SHP77 (cell line): Measurements from ENCODE around the gene CEACAM20.
"Not testable (repeated sequence)": the region's sequence is repeated elsewhere in the genome, so short reads cannot be mapped to it uniquely, and the experiment has no call there.

ENCODE experiments used
- DNase-seq, 2 experiments: peaks; one replicate each; lab custom pipeline; 2025; lab: John Stamatoyannopoulos, UW

The CEACAM20 gene

DNA sequence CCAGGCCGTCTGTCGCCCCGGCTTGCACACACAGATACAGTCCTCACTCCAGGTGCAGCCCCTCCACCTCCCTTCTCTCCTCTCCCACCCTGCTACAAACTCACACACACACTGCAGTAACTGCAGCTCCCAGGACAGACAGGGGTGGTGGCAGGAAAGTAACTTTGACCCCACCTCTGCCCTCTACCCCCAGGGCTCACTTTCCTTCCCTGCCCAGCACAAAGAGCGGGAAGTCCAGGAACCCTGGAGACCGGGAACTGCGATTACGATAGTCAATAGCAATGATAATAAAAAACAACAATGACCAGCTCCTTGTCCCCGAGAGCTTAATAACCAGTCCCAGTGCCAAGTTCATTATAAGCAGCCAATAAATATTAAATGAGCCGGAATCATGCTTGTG, at the start of gene CEACAM20:
CEACAM20 (minus strand) TSS at position 140 of the 400 bp plus-strand sequence. CDS start 166 bp downstream, outside the sequence.
- DNase-seq = no peak

DNA sequence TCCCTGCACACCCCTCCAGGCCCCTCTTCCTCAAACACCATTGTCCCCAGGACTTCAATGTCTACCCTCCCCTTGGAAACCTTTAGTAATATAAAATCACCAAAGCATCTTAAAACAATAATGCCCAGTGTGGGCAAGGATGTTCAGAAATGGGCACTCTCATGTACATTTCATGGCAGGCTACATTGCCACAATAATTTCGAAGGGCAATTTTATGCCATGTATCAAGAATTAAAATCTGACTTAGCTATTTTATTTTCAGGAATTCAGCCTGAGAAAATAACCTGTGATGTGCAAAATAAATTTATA, 48.0 kb upstream of the CEACAM20 start:
- no peak for DNase-seq

DNA sequence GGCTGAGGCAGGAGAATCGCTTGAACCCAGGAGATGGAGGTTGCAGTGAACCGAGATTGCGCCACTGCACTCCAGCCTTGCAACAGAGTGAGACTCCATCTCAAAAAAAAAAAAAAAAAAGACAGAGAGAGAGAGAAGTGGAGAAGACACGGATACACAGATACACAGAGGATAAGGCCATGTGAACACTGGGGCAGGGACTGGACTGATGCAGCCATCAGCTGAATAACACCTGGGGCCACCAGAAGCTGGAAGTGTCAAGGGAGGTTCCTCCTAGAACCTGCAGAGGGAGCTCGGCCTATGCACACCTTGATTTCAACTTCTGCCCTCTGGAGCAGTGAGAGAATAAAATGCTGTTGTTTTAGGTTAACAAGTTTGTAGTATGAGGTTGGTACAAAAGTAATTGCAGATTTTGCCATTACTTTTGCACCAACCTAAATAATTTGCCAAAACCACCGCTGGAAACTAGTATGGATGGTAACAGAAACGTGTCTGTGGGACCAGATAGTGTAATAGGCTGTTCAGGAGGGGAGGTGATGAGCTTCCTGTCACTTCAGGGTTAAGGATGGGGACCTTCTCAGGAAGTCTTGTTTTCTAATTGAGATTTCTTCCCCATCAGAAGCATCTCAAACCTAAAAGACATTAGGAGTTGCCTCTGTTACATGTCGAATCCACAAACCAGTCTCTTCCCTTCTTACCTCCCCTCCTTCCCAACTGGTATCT, 47.5 kb upstream of the CEACAM20 start:
- peak; percentile 45 to 58 for DNase-seq

DNA sequence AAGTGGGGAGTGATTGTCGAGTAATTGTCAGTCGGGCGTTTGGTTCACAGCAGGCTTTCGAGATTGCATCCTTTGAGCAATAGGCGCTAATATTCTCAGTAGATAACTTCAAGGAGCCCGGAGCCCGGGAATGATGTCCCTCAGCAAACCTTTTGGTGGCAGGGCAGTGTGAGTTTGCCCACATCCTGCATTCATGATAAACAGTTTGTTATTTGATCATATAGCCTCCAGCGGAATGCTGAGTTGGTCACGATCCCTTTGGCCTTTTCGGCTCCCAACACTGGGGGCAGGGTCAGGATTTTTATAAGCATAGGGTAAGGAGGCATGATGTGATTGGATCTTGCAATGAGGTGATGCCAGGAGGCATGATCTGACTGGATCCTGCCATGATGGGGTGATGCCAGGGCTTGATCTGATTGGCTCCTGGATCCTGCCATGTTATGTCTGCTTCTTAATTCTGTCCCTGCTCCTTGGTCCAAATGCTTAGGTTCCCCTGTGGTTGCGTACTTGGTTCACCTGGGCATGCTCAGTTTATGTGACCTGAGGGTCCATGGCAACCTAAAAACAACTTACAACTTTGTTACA, 45.7 kb upstream of the CEACAM20 start:
- no peak for DNase-seq

DNA sequence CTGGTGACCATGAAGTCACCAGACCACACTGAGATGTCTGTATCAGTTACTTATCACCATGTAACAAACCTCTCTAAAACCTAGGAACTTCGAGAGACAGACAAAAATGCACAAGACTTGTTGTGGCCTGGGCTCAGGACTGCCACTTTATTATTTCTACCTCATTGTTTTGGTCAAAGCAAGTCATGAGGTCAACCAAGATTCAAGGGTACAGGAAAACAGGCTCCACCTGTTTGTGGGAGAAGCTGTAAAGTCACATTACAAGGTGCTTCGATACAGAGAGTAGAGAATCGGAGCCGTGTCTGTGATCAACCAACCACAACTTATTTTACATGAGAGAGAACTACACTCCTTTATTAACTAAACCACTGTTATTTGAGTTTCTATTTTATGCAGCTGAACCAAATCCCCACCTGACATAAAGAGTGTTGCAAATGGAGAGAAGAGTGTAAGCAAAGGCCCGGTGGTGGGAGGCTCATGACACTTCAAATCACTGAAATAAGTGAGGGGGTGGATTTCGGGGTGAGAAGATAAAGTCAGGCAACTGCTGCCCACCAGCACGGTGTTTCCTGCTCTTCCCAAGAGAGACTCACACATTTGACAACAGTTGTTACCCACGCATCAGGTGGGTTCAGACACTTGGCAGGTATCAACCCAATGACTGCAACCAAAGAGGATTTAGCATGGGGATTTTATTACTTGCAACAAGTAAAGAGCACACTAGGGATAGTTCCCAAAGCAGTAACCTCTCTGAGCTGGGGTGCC, 44.9 kb upstream of the CEACAM20 start:
- DNase-seq = no peak

DNA sequence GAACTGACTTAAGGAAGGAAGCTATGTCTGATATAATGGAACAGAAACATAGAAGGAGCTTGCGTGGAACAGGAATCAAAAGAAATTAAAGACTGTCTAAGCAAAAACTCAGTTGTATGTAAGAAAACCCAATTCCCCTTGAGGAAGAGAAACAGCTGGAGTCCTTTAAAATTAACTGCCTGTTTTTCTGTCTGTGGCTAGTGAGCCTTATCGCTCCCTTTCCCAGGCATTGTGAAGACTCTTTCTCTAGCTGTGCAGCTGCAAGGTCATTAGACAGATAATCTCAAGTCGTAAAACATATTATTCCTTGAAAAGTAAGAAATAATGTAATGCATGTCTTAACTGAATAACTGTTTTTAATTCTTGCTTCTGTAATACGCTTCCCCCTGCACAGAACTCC, 44.2 kb upstream of the CEACAM20 start:
- DNase-seq = no peak

DNA sequence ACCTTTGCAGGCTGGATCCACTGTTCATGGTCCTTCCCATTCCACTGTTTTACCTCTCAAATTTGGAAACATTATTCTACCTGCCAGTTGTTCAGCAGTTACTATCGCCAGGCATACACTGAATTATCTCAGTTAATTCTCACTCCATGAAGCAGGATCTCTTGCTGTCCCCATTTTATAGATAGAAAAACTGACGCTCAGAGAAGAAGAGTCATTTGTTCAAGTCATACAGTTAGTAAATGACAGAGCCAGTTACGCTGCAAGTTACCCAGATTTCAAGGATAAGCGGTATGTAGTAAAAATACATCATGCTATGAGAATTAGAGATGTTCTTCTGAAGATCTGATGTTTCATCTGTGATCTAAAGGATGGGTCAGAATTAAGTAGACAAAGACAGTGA, 43.7 kb upstream of the CEACAM20 start:
- no peak for DNase-seq

DNA sequence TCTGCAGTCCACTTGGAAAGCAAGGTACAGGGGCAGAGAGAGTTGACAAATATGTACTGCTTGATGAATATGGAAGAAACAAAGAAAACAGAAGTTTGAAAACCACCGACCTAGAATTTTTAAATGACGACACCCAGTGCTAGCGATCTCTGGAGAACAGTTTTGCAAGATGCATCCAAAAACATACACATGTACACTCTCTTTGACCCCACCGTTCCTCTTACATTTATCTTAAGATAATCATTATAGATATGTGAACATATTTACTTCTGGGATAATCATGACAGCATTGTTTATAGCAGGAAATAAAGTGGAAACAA, 43.1 kb upstream of the CEACAM20 start:
- no peak for DNase-seq

DNA sequence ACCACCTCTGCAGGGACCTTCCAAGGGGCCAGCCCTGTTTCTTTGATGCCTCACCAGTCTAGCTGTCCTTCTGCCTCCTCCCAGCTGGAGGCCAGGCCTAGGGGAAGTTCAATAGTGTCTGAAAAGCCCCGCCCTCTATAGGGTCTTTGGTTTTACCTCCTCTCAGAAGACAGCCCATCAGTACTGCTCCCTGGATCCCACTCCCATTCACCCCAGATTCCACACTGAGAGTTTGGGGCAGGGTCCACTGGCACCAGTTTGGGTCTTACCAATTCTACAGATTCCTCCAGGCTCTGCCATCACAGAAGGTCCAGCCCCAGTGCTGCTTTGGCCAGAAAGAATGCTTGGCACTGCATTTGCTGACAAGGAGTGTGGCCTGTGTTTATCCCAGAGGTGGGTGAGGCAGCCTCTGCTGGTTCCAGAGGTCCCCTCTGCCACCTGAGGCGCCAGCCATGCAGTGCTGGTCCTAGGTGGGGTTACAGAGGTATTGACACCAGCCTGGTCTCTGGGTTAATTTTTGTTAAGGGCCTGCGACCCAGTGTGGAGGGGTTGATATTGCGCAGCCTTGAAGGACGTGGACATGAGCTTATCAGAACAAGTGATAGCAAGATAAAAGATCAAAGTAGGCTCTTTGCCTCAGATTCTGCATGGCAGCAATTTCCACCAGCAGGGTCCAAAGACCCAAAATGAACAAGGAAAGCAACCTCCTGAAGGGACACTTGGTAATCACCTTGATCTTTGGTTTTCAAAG, 42.5 kb upstream of the CEACAM20 start:
- DNase-seq = no peak

DNA sequence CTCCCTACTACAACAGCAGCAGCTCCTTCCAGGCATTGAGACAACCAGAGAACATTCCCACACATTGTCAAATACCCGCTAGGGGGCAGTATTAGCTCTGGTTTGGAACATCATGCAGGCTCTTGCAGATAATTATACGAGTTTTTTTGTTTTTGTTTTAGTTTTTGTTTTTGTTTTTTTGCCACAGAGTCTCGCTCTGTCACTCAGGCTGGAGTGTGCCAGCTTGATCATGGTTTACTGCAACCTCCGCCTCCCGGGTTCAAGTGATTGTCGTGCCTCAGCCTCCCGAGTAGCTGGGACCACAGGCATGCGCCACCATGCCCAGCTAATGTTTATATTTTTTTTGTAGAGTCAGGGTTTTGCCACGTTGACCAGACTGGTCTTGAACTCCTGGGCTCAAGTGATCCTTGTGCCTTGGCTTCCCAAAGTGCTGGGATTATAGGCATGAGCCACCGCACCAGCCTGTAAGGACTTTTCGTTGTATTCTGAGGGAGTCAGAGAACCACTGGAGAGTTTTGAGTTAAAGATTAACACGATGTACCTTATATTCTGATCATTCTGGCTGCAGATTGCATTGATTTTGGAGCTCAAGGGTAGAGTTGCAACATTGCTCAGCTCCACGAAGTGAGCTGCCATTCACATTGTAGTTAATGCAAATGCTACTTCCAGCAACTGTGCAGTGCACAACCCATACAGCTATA, 41.7 kb upstream of the CEACAM20 start:
- peak; percentile 50 to 55 for DNase-seq

DNA sequence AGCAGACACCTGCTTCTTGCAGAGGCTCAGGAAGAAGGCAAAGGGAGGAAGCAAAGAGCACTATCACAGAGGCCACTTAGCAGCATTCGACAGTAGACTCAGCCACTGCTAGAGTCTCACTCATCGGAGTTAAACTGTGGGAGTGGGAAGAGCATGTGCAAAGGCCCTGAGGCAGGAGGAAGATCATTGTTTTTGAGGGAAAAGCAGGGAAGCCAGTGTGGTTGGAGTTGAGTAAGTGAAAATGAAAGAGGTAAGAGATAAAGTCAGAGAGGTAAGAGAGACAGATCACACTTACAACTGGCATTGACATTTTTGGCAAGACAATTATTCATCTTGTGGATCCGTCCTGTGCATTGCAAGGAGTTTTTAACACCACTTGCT, 41.1 kb upstream of the CEACAM20 start:
- no peak for DNase-seq

DNA sequence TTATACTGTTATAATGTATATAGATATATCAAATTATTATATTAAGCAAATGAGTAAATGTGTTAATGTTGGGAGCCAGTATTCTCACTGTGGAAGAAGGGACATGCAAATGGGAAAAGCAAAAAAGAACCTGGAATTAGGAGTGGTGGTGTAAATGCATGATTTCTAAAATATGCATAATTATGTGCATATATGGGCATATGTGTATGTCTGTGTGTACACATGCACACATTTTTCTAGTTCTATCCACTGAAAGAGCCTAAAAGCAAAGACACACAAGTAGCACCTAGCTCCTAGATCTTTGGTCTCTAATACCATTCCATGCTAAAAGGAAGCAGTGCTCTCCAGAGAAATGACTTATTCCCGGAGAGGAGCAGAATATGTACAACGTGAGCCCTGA, 38.3 kb upstream of the CEACAM20 start:
- no peak for DNase-seq

DNA sequence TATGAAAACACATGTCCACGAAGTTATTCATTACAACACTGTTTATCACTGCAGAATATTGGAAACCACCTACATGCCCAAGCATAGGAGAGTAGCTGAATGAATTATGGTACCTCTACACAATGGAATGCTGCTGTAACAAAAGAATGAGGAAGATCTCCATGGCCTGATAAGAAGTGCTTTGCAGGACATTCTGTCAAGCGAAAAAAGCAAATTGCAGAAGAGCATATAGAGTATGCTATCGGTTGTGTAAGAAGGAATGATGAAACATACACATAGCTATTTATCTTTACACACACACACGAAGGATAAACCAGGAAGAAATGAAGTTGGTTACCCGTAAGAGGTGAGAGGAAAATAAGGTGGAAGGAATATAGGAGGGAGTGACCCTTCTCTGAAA, 37.5 kb upstream of the CEACAM20 start:
- DNase-seq = no peak

DNA sequence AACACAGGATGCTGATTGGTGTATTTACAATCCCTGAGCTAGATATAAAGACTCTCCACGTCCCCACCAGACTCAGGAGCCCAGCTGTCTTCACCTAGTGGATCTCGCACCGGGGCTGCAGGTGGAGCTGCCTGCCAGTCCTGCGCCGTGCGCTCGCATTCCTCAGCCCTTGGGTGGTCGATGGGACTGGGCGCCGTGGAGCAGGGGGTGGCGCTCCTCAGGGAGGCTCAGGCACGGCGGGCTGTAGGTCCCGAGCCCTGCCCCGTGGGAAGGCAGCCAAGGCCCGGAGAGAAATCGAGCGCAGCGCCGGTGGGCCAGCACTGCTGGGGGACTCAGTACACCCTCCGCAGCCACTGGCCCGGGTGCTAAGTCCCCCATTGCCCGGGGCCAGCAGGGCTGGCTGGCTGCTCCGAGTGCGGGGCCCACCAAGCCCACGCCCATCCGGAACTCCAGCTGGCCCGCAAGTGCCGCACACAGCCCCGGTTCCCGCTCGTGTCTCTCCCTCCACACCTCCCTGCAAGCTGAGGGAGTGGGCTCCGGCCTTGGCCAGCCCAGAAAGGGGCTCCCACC, 33.7 kb upstream of the CEACAM20 start:
- DNase-seq = not testable (repeated sequence)

DNA sequence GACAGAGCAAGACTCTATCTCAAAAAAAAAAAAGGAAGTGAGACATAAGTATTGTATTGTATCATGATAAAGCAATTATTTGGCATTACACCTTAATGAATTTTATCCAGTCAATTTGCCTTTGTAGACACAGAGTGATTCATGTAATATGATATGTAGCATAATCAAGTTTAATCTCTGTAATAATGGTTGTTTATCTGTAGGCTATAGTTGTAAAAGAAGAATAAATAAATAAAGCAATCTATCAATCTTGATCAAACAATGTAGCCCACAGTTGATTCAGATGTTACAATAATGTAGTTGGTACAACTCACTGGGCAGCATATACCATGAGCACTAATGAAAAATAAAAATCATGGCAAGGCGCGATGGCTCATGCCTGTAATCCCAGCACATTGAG, 28.5 kb upstream of the CEACAM20 start:
- no peak for DNase-seq

DNA sequence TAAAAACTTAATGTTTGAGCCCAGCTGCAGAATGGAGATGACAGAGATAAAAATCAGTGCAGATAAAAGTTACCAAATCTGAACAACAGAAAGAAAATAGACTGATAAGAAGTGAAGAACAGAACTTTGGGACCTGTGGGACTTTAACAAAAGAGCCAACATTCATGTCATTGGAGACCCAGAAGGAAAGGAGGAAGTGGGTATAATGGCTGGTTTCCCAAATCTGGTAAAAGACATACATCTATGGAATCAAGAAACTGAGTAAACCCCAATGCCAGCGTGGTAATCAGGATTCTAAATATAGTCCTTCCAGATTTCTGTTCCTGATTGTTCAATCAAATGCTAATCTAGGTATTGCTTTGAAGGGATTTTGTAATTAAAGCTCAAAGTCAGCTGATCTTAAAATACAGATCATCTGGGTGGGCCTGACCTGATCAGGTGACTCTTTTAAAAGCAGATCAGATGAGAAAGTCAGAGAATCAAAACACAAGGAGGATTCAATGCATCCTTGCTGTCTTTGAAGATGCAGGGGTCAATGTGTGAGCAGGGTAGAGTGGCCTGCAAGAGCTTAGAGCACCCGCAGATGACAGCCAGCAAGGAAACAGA, 25.3 kb upstream of the CEACAM20 start:
- DNase-seq = no peak

DNA sequence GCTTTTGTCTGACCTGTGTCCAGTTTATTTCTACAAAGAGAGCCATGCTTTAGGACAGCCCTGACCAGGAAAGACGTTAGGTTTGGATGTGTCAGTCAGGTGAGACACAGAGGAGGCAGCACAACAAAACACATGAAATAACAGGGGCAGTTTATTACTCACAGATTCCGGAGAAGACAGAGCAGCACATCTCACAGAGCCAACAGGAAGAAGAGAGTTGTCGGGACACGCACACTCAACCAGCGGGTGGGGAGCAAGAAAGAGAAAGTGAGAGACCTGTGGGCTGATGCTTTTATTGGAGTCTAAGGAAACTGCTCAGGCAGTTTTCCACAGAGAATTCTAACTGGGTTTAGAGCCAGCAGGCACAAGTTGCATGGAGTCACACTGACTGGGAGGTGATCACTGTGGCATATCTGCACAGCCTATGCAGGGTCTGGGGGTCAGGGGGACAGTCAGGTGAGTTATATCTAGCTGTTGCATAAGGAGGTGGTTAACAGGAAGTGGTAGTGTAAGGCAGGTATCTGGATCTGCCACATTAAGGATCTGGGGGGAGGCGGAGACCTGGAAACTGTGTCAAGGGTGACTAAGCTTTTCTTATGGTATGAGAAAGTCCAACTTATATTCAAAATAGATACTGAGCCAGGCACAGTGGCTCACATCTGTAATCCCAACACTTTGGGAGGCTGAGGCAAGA, 24.1 kb upstream of the CEACAM20 start:
- DNase-seq = no peak

DNA sequence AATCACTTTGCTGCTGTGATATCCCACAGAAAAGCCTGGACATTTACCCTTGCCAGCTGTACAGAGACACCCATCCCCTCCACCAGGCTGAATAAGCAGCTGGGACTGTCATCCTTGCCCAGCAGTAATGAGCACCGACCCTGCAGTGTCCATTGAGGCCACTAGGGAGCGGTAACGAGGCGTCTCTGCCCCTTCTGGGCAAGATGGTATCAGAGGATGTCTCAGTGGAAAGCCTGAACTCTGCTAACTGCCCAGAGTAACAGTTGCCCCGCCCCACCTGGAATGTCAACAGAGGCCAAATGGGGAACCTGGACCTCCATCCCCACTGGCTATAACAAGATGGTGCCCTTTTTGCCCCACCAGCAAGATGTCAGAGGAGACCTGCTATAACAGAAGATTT, 22.8 kb upstream of the CEACAM20 start:
- DNase-seq = peak in 1 of 2 experiments; percentile 15

DNA sequence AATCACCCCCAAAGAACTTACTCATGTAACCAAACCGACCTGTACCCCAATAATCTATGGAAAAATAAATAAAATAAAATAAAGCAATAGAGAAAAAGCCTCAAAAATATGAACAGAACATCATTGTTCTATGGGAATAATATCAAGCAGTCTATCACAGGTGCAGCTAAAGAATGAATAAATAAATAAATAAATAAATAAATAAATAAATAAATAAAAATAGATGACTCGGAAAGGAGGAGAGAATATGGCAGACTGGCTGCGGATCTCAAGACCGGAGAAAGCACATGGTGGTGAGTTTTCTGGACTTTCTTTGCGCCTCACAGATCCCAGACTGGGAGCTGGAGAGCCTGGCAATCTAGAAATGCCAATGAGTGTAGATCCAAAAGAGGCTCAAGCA, 22.4 kb upstream of the CEACAM20 start:
- DNase-seq = no peak

DNA sequence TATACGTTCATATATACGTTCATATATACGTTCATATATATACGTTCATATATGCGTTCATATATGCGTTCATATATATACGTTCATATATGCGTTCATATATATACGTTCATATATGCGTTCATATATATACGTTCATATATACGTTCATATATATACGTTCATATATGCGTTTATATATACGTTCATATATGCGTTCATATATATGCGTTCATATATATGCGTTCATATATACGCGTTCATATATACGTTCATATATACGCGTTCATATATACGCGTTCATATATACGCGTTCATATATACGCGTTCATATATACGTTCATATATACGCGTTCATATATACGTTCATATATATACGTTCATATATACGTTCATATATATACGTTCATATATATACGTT, 21.5 kb upstream of the CEACAM20 start:
- DNase-seq = not testable (repeated sequence)

DNA sequence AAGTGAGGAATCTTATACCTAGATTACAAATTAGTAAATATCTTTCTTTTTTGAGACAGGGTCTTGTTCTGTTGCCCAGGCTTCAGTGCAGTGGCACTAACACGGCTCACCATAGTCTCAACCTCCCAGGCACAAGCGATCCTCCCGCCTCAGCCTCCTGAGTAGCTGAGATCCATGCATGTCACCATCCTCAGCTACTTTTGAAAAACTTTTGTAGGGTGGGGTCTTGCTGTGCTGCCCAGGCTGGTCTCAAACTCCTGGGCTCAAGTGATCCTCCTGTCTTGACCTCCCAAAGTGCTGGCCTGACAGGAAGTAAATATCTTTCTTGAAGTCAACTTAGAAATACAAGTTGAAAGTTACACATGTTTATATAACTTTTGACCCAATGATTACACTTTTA, 20.0 kb upstream of the CEACAM20 start:
- no peak for DNase-seq
